HG03521 (cell line): ENCODE results near the gene PIK3R3.
"Not testable (repeated sequence)": the region's sequence is repeated elsewhere in the genome, so short reads cannot be mapped to it uniquely, and the experiment has no call there.

Experiments
- ATAC-seq: cut with Tn5 transposase; IDR thresholded peaks from one replicate; pipeline ENCODE4 v1.9.1; 2021; ENCODE audit warnings: mild to moderate bottlenecking, moderate library complexity; ENCODE audit not compliant: unreplicated experiment

Gene PIK3R3

GRCh38 chr1:46070164-46070814, 62.1 kb downstream of the PIK3R3 start:
- no peak for ATAC-seq

- ATAC-seq = no peak
These were observed 63.9 kb downstream of the PIK3R3 start for GRCh38 chr1:46068525-46068924.

DNA sequence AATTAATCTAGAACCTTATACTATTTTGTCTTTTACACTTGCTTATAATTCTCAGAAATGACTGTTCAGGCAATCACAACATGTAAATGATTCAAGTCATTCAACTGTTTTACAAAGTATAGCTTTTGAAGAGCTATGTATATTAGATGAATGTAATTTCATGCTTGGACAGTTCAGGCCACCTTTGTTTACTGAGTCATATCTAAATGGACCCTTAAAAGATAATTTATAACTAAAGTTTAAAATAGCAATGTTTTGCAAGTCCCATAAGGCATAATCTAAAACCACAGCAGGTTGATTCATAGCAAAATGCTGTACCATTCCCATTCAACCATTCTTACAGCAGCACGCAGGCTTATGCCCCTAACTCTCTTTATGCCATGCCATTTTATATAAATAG, 64.8 kb downstream of the PIK3R3 start:
- ATAC-seq = no peak

DNA sequence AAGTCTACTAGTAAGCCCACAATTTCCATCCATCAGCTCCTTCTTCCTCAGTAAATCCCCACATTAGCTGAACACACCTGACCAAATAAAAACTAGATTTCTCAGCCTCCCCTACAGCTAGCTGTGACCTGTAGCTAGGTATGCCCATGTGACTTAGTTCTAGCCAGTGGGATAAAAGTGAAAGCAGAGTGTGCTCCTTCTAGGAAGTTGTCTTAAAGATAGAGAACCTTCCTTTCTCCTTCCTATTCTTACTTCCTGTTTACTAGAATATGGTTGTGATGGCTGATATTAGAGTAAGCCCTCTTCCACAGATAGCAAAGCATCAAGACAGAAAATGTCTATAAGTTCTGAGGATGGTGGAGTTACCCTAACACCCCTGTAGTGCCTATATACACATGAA, 67.0 kb downstream of the PIK3R3 start:
- ATAC-seq = no peak

- no peak for ATAC-seq
These were observed 67.7 kb downstream of the PIK3R3 start for GRCh38 chr1:46064708-46065107.

- ATAC-seq = no peak
These were observed 69.6 kb downstream of the PIK3R3 start for GRCh38 chr1:46062651-46063319.

DNA sequence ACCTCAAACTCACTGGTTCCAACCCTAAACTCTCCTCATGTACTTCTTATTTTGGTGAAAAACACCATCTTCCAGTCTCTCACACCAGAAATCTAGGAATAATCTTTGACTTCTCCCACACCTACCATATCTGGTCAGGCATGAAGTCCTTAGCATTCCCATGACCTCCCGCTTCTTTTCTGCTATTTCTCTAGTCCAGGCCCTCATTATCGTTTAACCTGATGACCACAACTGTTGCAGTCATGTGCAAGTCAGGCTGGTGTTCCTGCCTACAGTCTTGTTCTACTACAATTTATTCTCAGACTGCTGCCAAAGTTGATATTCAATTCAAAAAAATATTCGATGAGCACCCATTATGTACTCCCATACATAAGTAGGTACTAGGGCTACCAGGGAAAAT, 71.3 kb downstream of the PIK3R3 start:
- ATAC-seq = no peak

GRCh38 chr1:46058936-46059335, 73.5 kb downstream of the PIK3R3 start:
- ATAC-seq = no peak

DNA sequence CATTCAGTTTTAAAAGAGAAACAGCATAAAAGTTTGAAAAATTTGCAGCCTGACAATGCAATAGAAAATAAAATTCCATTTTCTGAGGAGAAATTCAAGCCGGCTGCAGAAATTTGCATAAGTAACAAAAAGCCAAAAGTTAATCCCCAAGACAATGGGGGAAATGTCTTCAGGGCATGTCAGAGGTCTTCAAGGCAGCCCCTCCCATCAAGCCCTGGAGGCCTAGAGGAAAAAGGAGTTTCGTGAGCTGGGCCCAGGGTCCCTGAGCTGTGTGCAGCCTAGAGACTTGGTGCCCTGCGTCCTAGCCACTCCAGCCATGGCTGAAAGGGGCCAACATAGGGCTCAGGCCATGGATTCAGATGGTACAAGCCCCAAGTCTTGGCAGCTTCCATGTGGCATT, 74.6 kb downstream of the PIK3R3 start:
- ATAC-seq = no peak

- not testable (repeated sequence) for ATAC-seq
These were observed 75.2 kb downstream of the PIK3R3 start for GRCh38 chr1:46057215-46057614.

DNA sequence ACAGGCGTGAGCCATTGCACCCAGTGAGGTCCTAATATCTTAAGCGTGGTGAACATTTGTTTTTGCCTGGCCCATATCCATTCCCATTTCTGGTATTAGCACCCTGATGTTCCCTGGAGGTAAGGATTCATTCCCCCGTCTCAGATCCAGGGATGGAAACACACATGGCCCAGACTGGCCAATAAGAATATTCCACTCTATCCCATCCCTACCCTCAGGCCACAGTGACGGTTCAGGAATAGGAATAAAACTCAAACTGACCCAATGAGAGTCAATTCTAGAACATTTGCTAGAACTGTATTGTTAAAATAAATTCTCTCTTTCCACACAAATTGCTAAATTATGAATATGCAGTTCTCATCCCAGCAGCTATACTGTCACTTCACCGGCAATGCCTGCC, 76.1 kb downstream of the PIK3R3 start:
- ATAC-seq = no peak

DNA sequence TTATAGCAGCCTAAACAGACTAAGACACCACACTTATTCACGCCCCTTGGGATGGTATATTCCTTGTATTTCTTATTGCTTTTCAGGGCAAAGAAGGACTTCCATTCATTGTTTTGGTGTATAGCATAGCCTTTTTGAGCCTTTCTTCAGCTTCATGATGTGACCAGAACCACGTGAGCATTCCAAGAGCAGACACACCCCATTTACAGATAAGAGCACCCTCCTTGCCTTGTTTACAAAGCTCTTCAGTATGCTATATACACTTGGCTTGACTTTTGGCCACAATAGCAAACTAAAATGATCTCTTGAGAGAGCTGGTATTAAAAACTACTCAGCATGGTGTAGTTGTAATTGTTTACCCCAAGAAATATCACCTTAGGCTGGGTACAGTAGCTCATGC, 78.7 kb downstream of the PIK3R3 start:
- no peak for ATAC-seq

DNA sequence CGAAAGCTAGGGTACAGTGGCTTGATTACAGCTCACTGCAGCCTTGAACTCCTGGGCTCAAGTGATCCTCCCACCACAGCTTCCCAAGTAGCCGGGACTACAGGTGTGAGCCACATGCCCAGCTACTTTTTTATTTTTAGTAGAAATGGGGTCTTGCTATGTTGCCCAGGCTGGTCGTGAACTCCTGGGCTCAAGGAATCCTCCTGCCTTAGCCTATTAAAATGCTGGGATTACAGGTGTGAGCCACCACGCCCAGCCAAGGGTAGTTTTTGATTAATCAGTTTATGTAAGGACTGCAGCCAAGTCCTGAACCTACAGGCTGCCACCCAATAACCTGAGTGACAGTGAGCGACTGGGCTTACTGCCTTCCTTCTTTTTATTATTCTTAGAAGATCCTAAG, 88.3 kb downstream of the PIK3R3 start:
- no peak for ATAC-seq

DNA sequence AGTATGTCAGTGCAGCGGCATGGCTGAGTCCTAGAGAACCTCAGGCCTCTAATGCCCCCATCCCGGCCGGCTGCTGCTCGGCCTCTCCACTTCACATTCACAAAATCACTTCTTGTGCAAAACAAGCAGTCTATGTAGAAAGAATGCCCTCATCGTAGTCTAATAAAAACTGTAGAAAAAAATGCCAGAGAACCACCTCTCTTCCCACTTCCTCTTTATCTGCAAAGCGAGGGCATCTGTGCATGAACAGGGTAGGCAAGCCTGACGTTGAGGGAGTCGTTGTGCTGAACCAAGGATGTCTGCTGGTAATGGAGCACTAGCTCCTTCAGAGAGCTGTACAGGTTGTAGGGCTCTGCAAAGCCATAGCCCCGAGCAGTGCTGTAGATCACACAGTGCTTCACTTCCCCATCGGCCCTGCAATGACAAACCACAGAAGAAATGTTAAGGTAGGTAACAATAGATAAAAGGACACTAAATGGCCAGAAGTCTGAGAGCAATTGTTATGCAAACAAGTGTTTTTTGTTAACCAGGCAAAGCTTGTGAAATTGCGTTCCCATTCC, 88.9 kb downstream of the PIK3R3 start:
- ATAC-seq = peak; percentile 71

DNA sequence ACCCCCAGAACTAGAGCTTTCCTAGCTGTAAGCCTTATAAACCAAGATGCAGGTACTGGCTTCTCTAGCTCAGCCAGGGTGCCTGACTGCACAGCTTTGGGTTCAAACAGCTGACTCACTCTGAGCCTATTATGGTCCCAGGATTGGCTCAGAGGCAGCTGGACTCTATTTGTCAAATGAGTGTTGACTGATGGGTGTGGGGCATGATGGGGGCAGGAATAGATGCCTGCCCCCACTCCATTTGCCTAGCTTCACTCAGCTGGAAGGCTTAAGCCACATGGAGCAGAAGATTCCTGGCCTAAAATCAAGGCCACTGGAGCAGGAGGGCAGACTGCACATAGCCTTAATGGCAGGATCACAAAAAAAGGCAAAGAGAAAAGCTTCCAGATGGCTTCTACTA, 90.5 kb downstream of the PIK3R3 start:
- ATAC-seq = no peak

GRCh38 chr1:46041551-46041950, 90.9 kb downstream of the PIK3R3 start:
- ATAC-seq = no peak

DNA sequence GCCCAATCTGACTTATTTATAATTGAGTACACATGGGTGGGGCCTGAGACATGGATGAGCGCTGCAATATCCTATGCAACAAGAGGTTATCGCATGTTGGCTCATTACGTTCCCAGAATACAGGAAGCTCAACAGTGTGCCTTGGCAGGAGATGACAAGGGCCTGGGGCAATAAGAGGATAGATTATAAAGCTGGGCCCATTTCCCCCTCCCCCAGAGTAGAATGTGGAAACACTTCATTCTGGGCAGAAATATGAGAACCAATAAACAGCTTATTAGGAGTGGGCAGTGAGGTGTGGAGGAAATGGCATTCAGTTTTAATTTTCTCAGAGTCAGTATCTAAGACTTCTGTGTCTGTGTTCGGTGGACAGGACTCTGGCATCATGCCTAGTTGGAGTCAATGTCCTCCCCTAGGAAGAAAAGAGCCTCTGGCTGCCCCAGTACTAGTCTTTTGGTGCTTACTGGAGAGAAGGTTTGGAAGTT, 92.8 kb downstream of the PIK3R3 start:
- ATAC-seq = no peak

DNA sequence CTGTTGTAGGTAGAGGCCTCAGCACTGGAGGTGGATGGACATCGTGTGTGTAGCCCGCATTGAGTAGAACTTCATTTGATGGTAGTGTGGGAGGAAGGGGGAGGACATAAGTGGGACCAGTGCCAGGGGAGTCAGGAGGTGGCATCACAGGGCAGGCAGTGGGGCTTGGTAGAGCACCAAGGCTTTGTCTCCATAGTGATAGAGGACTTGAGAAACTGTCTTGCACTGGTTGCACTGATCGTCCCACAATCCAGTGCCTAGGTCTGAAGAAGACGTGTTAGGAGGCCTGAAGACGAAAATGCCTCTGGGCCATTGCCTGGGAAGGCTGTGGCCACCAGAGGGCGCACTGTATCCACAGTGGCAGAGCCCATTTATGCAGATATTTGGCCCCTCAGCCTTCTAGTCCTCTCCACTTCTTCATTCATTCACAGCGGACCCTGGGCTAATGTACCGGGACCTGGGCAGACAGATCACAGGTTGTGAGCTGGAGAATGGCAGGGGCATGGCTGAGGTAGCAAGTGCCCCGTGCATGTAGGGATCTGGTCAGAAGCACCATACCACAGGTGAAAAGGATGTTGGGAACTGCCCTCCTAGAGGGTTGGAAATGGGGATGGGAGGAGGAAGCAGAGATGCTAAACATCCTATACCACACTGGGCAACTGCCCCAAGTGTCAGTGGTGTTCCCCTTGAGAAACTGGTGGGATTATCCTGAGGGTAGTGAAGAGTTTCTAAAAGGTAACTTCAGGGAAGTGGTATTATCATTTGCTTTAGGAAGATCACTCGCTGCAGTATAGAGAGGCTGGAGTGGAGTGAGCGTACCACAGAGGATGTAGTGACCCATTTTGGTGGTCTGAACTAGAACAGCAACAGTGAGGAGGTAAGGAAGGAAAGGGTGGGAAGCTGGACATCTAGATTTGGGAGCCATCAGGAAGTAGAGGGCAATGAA, 95.3 kb downstream of the PIK3R3 start:
- ATAC-seq = no peak

GRCh38 chr1:46034601-46035516, 97.6 kb downstream of the PIK3R3 start:
- ATAC-seq = no peak
